OCI-M2 (cell line): Measurements from ENCODE around the gene KRT20.

Source experiments
- DNase-seq: peaks from one replicate; lab custom pipeline; 2025; ENCODE audit not compliant: unreplicated experiment; lab: John Stamatoyannopoulos, UW

KRT20 gene

DNA sequence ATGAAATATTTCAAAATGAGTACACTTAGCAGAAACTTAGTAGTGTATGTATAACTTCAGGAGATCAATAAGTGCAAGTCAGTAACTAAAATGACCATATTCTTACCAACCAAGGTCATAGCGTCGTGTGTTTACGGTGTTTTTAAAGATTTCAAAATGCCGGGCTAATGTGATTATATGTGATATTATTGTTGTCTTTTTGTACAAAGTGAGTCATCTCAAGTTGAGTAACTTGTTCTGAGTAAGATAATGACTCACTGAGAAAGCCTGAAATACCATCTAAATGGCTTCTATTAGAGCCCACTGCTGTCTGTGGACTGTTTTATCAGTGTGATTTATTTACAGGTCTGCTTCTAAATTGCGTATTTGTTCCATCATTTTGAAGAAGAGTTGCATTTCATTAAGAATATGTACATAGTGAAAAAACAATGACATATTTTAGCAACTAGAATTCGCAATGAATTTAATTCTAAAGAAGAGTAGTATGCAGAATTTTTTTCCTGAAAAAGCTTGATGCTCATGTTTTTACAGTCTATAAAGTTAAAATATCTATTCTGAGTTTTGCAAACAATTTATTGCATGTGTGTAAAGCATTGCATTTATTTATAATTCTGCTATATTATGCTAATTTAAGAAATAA is 30.7 kb downstream of the KRT20 start:
- DNase-seq, result no peak

DNA sequence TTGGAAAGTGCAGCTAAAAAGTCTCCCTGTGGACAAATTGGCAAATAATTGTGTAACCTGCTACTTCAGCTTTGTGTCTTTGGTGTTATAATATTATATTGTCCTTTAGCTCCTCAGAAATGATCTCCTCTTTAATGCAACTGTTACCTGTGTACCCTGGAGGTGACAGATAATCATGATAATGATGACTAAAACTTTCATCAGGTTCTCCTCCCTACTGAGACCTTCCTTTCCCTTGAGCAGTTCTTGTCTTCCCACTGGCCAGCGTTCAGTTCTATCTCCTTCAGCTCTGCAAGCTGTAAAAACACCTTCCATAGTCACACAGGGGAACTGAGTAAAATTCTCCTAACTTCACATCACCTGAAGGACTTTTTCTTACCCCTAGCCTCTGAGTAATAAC is 32.7 kb downstream of the KRT20 start:
- no peak for DNase-seq

DNA sequence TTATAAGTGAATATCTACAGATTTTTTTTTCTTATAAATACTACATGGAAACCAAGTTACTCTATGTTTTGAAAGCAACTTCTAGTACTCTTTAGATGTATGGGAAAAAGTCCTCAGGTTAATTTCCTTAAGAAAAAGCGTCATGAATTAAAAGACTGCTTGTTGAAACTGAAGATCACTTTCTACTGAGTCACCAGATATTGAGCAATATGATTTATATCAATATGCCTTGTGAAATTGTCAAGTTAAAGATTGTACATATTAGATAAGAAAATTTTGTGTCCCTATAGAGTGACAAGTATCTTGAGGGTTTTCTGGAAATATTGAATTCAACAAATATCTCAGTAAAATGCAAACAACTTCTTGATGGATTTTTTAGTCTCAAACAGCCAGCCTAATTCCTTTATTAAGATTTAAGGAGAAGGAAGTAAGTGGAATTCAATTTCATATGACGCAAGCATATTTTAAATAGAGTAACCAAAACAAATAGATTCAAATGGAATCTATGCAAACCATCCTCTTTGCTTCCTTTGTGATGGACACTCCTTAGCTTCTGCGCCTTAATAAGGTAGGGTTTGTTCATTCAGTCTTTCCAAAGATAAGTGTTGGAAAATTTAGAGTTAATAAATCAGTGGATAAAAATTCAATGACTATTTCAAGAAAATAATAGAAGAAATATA is 34.6 kb downstream of the KRT20 start:
- DNase-seq, result no peak

DNA sequence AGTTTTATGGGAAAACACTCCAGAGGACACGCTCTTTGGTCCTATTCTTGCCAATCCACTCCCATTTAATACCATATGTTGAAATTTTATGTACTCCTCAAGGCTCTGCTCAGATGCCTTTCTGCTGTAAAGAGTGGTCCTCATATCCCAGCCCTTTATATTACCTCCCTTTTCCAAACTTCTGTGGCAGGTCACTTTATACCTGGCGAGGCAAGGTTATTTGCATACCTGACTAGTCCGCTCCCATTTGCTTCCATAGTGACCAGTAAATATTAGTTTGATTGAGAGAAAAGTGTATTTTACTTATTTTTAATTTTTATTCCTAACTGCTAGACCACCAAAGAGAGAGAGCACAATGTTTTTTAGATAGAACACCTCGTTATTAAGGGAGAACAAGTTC is 35.3 kb downstream of the KRT20 start:
- DNase-seq, result no peak

DNA sequence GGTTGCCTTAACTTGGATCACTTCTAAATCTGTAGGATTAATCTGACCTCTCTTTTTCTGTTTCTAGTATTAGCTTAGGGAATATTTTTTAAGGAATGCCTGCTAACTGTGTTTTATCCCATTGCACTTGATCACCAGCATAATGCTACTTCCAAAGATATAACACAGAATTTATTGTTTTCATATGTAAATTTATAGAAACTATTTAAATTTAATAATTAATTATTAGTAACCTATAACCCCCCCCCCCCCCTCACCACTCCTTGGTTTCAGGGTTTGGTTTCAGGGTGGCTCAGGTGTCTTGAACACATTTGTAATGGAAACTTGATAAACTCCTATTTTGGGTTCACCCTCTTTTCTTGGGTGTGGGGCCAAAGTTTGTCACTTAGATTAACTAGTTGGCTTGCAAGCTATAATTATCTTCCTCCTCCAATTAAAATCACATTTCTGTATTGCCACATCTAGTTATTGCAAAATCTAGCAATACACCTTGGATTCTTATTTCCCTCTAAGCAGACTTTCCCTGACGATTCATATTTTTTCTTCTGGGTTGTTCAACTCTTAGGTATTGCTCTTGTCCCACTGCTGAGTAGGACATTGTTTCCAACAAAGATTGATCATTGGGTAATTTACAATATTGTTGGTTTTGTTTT is 36.3 kb downstream of the KRT20 start:
- DNase-seq, result no peak

DNA sequence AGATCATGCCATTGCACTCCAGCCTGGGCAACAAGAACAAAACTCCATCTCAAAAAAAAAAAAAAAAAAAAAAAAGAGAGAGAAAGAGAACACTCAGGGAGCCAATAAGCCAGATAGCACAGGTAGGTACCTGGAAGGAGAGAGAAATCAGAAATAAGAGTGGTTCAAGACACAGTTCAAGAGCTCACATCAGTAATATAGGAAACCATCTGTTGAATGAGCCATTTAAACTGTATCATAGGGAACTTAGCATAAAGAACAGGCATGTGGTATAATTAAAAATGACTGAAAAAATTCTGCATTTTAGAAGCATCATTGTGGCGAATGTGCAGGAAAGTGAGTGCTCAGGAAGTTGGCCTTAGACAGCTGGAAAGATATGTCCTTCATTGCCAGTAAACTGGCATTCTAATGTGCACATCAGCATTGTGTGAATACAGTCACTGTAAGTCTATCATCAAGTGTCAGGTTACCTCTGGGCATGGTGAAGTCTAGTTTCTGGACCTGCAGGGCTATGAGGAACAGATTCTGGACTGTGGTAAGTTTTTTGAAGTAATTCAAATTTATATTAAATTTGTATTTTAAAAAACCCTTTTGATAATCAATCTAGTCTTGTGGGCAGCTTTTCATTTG is 38.4 kb downstream of the KRT20 start:
- no peak for DNase-seq

DNA sequence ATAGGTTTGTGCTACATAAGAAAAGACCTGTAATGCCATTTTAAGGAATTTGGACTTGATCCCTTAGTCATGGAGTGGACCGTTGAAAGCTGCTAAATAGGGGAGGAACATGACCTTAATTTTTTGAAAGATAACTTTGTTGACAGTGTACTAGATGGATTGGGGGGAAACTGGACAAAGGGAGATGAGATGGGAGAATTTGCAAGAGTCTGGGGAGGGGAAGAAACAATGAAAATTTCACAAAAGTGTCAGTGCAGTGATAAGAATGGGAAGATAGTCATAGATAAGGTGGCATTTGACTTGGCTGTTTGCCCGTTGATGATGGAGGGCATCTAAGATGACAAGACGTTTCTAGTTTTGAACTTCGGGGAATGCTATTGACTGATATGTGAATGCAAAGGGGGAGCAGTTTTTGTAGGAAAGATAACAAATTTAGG is 40.4 kb downstream of the KRT20 start:
- DNase-seq, result no peak

DNA sequence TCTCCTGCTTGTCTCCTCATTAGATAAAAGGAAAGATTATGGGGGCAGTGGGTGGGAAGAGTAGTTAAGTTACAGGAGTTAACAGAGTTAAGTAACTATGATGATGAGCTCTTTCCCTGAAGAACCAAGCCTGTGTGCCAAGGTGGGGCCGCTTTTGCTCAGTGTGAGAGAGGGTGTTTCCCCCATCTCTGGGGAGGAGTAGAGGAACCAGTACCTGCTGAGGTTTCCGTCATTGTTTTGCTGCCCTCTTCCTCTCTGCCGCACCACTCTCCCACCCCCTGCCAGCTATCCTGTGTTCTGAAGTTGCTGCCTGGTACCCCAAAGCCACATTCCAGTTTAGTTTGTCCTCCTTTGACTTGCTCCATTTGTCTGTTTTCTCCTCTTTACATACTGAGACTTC is 41.8 kb downstream of the KRT20 start:
- DNase-seq, result no peak

DNA sequence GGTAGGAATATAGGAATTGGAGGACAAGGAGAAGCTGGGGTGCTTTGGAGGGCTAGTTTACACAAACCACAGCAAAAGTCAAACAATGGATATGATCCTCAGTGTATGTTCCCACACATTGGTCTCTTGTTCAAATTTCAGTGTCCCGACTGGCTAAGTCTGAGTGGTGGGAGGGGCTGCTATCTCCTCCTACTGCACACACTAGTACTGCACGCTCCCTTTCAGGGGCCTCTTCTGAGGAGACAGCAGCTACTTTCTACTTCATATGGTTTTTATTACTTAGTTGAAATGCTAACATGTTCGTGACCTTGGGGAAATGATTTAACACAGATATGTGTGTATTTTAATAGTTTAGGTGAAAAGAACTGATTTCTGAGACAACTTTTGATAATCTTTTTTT is 43.8 kb downstream of the KRT20 start:
- DNase-seq, result no peak

DNA sequence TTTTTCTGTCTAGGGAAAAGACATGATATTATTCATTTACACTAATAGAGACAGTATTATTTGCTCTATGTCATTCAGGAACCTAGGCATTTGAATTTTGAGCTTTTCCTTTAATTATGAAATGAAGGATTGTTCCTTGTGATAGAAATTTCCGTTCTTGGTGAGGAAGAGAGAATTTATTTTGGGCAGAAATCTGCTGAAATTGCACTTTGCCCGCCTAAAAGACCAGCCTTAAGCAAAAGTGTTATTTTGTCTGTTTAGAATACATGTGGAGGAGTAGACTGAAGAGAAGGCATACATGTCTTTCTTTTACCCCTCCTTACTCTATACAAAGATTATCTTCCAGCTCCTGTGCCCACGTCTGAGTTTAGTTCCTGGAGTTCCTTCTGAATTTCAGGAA is 45.8 kb downstream of the KRT20 start:
- no peak for DNase-seq

DNA sequence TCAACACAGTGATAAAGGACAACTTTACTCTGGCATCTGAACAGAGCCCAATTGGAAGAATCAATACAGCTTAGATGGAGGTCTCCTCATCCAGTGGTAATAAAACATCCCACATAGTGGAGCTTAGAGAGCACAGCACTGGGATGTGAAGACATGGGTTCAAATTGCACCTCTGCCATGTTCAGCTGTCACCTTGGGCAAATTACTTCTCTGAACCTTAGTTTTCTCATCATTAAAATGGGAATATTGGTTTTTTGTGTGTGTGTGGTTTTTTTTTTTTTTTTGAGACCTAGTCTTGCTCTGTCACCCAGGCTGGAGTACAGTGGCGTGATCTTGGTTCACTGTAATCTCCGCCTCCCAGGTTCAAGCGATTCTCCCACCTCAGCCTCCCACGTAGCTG is 49.0 kb downstream of the KRT20 start:
- no peak for DNase-seq

DNA sequence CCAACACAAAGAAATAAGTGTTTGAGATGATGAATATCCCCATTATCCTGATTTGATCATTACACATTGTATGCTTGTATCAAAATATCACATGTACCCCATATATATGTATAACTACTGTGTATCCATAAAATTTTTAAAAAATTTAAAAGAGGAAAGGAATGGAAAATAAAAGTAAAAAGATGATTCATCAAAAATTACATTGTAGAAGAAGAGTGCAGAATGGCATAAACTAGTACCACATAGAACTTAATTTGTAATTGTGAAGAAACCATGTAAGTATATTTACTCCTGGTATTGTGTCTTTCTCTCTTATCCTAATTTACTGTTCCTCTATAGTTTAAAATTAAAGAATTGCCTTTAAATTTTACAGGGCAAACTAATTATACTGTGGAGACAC is 51.2 kb downstream of the KRT20 start:
- DNase-seq, result no peak

DNA sequence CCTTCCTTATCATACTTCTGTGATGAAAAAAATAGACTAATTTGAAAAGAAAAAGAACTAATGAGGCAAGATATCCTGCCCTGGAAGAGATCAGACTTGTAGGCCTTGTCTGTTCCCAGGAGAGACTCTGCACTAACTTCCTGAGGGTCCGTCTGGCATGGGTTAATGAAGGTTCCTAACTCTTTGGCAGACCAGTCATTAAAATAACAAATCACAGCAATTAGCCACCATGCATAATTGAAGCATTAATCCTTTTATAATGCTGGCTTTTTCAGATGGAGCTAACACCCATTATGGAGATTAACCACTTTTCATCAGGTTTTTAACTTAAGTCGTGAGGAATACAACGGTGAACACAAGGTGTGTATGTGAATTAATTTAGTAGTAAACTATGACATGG is 52.2 kb downstream of the KRT20 start:
- DNase-seq, result no peak

DNA sequence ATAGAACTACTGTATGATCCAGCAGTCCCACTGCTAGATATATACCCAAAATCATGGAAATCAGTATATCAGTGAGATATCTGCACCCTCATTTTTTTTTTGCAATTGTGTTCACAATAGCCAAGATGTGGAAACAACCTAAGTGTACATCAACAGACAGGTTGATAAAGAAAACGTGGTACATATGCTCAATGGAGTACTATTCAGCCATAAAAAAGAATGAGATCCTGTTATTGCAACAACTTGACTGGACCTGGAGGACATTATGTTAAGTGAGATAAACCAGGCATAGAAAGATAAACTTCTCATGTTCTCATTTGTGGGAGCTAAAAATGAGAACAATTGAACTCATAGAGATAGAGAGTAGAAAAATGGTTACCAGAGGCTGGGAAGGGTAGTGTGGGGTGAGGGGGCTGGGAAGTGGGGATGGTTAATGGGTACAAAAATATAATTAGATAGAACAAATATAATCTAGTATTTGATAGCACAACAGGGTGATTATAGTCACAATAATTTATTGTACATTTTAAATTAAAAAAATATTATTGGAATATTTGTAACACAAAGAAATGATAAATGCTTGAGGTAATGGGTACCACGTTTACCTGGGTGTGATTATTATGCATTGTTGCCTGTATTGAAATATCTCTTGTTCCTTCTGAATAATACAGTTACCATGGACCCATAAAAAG is 54.8 kb downstream of the KRT20 start:
- DNase-seq, result no peak

DNA sequence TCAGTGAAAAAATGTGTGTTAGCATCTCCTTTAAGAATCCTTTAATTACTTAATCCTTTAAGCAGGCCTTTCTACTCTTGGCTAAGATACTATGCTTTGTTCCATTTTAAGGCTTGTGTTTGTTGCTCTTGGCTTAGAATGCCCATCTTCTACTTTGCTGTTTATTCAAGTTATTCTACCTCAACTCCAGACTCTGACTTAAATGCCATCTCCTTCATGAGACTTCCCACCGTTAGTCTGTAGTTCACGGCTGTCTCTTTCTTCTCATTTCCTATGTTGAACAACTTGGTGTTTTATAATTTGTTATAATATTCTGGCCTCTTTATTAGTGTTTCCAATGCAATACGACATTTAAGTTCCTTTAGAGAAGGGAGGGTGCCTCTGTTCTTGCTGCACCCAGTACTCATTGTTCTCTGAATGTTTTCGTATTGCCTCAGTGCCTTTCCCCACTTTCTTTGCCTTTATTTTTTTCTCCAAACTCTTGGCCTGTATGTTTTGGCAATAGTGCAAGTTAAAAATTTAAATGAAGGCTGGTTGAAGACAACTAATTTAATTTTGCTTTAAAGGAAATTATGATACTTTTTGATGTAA is 56.5 kb downstream of the KRT20 start:
- no peak for DNase-seq

DNA sequence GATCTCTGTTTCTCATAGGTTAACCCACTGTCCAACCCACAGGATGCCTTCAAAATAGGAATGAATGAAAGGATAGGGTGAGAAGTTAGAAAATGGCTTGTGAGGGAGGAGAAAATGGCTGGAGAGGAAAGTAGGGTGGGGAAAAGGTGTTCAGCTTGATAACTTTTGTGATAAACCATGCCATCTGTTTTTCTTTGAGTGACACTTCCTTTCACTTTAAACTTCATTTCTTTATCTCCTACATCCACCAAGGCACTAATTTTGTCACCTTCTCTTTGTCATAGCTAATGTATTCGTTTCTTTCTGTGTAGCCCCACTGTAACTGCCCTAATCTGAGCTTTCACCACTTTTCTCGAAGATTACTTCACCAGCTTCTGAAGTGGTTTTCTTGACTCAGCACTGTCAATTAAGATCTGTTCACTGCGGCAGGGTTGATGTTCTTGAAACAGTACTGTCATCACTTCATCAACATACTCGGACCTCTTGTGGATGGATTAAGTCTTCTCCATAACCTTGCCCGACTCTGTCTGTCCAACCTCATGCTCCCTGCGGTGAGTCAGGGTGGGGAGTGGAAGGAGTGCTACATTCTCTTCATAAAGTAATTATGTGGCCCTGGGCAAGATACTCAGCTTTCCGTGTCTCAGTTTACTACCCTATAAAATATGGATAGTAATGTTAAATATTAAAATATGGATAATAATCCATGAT is 57.1 kb downstream of the KRT20 start:
- no peak for DNase-seq
